AML-193 (cell line): ENCODE results near the gene CDCA4.

Experiments used
- DNase-seq, 2 experiments: peaks; one replicate each; lab custom pipeline; 2025; lab: John Stamatoyannopoulos, UW

The CDCA4 gene

GRCh38 chr14:104975481-104976197 is 45.2 kb downstream of the CDCA4 start:
- peak in 1 of 2 experiments; percentile 7 for DNase-seq

- DNase-seq, result no peak
These were observed 46.1 kb downstream of the CDCA4 start for GRCh38 chr14:104974665-104975390.

GRCh38 chr14:104974146-104974541 is 46.7 kb downstream of the CDCA4 start:
- no peak for DNase-seq

DNA sequence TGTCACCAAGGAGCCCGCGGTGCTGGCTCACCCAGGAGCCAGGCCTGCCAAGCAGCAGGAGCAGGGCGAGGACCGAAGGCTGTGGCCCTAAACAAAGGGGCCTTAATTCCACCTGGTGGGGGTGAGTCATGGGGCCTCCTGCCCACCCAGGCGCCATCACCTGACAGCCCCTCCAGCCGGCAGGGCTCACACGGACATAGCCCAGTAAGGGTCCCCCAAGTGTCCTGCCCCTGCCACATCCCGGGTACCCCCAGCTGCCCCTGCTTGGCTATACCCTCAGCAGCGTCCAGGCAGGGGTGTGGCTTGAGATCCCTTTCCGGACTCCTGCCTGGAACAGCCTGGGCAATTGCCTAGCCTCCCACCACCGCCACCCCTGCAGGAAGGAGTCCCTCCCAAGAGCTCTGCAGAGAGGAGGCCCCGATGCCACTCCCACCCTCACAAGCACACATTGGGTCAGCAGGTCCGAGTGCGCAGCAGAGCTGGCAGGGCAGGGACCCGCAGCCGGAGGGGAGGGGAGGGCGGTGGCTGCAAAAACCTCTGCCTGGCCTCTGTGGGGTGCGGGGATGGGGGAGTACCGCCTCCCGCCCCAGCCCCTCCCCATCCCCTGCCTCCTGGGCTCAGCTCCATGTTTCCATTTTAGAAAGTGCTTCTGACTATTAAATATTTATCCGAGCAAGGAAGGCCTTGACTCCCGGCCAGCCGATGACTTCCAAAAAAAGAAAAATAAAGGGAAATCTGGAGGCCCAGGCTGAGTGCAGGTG is 47.3 kb downstream of the CDCA4 start:
- no peak for DNase-seq

DNA sequence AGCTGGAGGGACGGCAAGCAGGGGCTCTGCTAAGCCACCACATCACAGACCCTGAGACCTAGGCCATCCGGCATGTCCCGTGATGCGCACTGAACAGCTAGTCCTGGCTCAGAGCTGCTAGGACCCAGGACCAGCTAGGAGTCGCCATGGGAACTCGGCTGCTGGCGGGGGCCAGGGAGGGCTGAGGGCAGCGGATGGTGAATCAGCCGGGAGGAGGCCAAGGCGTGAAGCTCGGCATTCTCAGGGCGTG is 47.8 kb downstream of the CDCA4 start:
- DNase-seq, result no peak

- no peak for DNase-seq
These were observed 48.4 kb downstream of the CDCA4 start for GRCh38 chr14:104972301-104973134.

DNA sequence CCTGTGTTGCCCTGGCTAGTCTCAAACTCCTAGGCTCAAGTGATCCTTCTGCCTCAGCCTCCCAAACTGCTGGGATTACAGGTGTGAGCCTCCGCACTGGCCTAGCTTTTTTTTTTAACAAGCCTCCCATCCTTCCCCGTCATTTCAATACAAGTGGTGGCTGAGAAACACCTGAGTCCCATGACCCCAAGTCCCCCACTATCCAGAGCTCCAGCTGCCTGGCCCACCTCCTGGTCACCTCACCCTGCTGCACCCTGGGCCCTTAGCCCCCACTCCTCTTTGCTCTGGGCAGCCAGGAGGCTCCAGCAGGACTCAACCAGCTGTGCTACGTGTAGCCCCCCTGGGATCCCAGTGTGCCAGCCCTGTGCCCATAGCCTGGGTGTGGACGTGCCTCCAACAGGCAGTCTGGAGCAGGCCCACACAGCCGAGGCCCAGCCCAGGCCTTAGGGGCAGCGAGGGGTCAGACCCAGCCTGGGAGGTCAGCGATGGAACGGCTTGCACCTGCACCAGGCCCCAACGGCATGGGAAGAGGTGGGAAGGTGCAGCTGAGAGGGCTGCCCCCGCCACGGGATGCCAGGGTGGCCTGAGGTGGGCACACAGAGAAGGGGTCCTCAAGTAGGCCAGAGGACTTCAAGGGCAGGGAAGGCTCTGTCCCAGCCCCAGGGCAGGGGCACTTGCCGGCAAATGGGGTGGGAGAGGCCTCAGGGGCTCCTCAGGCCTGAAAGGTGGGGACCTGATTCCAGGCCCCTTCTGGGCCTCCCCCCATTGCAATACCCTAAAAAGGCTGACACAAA is 49.2 kb downstream of the CDCA4 start:
- no peak for DNase-seq

- DNase-seq, result no peak
These were observed 50.4 kb downstream of the CDCA4 start for GRCh38 chr14:104970231-104971068.

GRCh38 chr14:104969741-104970230 is 51.1 kb downstream of the CDCA4 start:
- no peak for DNase-seq

DNA sequence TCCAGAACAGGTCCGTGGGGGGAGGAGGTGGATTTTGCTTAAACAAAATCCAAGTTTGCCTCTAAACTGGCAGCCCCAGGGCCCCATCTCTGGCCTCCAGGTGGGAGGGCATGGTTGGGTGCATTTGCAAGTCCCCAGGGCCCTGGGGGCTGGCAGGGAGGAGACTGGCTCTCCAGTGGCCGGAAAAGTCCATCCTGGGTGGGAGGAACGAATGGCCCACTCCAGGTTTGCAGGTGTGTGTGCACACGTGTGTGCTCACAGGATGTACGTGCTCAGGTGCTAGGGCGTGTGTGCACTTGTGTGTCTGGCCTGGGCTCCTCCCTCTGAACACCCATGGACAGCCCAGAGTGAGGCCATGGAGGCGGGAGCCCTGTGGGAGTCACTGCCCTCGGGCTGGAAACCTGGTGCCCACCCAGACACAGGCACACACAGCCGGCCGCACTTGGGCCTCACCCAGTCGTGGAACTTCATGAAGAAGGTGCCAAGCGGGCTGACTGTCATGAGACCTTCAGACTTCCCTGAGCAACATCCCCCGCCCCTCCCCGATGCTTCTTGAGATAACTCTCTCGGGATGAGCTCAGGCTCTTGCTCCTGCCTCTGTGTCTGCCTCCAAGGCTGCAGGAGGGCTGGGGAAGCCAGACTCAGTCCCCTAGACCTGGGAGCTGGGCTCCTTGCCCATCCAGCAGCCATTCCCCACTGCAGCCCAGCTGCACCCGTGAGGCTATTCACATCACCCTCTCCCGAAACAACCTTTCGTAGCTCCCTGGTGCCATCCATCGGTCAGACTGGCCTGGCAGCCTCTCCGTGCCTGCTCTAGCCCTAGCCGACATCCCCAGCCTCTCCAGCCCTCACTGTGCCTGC is 52.1 kb downstream of the CDCA4 start:
- no peak for DNase-seq

- DNase-seq, result no peak
These were observed 52.7 kb downstream of the CDCA4 start for GRCh38 chr14:104968153-104968527.

GRCh38 chr14:104967386-104968152 is 53.3 kb downstream of the CDCA4 start:
- no peak for DNase-seq

GRCh38 chr14:104966981-104967385 is 53.9 kb downstream of the CDCA4 start:
- no peak for DNase-seq

DNA sequence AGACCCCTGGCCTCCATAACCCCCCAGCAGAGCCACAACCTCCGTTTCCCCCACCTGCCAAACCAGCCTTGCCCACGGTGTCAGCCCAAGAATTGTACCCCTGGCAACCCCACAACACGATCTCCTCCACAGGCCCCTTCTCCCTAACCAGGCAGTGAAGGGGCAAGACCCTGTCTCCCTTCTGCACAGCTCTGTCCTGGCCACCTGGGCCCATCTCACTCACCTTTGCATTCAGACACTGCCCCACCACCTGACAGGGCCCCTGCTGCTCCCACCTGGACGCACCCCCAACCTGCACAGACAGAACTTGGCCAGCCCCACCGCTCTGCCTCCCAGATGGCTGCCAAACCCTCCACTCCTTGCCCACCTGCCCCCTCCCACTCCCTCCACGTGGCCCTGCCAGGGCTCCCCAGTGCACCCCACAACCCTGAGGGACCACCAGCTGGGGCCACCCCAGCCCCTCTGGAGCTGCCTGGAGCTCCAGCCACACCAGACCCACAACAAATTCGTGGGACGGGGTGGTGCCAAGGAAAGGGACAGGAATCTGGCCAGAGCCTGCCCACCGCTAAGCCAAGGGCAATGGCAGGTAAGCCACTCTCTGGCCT is 54.5 kb downstream of the CDCA4 start:
- DNase-seq, result no peak

DNA sequence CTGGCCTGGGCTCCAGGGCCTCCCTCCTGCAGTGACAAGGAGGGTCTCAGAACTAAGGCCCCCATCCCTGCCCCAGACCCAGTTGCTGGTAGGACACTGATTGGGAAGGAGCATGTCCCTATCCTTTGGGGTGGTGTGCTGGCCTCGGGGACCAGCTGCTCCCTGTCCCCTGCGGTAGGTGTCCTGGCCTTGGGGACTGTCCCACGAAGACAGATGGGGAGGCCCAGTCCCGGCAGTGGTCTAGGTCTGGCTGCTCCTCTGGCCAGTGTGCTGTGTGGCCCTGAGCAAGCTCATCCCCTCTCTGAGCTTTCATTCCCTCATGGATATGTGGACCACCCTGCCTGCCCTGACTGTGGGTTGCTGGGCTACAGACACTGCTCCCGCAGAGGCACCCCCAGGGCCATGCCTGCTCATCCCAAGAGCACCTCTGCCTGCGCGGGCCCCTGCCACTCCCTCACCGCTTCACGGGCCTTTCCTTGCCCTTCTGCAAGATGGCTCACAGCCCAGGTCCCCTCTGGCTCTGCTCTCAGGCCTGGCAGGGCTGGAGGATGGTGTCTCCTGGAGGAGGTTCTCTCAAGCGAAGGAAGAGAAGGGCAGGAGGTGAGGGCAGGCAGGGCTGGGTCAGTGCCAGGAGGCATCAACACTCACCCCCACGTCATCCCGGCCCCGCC is 55.2 kb downstream of the CDCA4 start:
- DNase-seq, result no peak

- no peak for DNase-seq
These were observed 56.3 kb downstream of the CDCA4 start for GRCh38 chr14:104964546-104964945.
